OCI-LY3 (cell line): ENCODE measurements around the gene SUPV3L1.
A peak's percentile ranks its signal among the peaks of the same experiment; 100 is the strongest.

ENCODE experiments used
- H2AFZ ChIP-seq: fragments of 200-600, 300-600 bp; shearing (Covaris generic); 2 replicates; pipeline ENCODE4 v1.6.0; 2014; ENCODE audit warnings: antibody characterized with exemption, low read depth, low read length
- H3K27ac ChIP-seq: fragments of 200-600, 300-600 bp; sonication (generic); 2 replicates; pipeline ENCODE4 v1.5.1; 2014; ENCODE audit warnings: mild to moderate bottlenecking, low read length, moderate library complexity, mixed read lengths
- H3K27me3 ChIP-seq: fragments of 200-600, 300-600 bp; sonication (generic); 2 replicates; pipeline ENCODE4 v1.6.1; 2014; ENCODE audit warnings: low read depth, low read length, mixed read lengths
- H3K36me3 ChIP-seq: fragments of 200-600, 300-600 bp; sonication (generic); replicated peaks from 2 replicates; pipeline ENCODE3; 2014; ENCODE audit warnings: low read depth, low read length, mixed read lengths
- H3K4me1 ChIP-seq: fragments of 300-600, 200-600 bp; sonication (generic); 2 replicates; pipeline ENCODE4 v1.6.1; 2014; ENCODE audit warnings: low read length, mixed read lengths
- H3K4me2 ChIP-seq: fragments of 200-600, 300-600 bp; sonication (generic); 2 replicates; pipeline ENCODE4 v1.6.1; 2014; ENCODE audit warnings: low read length, mixed read lengths
- H3K4me3 ChIP-seq: fragments of 300-600, 200-600 bp; sonication (generic); 2 replicates; pipeline ENCODE4 v1.5.1; 2014; ENCODE audit warnings: antibody characterized with exemption, mild to moderate bottlenecking, low read length, moderate library complexity
- H3K79me2 ChIP-seq: fragments of 300-600, 200-600 bp; shearing (Covaris generic); 2 replicates; pipeline ENCODE4 v1.6.1; 2014; ENCODE audit warnings: mild to moderate bottlenecking, low read length, mixed read lengths
- H3K9ac ChIP-seq: fragments of 300-600, 200-600 bp; shearing (Covaris generic); 2 replicates; pipeline ENCODE4 v1.6.0; 2014; ENCODE audit warnings: mild to moderate bottlenecking, low read length, moderate library complexity
- H3K9me3 ChIP-seq: fragments of 200-600, 300-600 bp; shearing (Covaris generic); 2 replicates; pipeline ENCODE4 v1.6.1; 2014; ENCODE audit warnings: low read length, mixed read lengths; ENCODE audit not compliant: insufficient read depth
- H4K20me1 ChIP-seq: fragments of 200-600, 300-600 bp; sonication (generic); 2 replicates; pipeline ENCODE4 v1.6.1; 2016; ENCODE audit warnings: low read length, mixed read lengths; ENCODE audit not compliant: insufficient read depth
- CTCF ChIP-seq: fragments of 200-600, 300-600 bp; sonication (generic); IDR thresholded peaks from 2 replicates; pipeline ENCODE4 v1.5.1; 2014; ENCODE audit warnings: antibody characterized with exemption, low read length, low read depth
- EZH2phosphoT487 ChIP-seq: fragments of 200-600 bp; shearing (Covaris generic); IDR thresholded peaks from 2 replicates; pipeline ENCODE4 v1.6.1; 2018; ENCODE audit warnings: antibody characterized with exemption, mixed run types, low read depth

SUPV3L1 gene

GRCh38 chr10:69180525-69181204 lies 631 bp downstream of the SUPV3L1 start:
- Histone ChIP-seq H4K20me1 (no peaks in the 10 kb centered on the region), H3K9ac (peak overlapping the region; percentile 85), H3K4me1 (peaks cover 13% of the 10 kb centered on the region), H3K4me3 (peak overlapping the region; percentile 96), H2AFZ (0 out of 2 replicates have a peak overlapping the region, but pooled peaks have one; percentile 64), H3K27ac (peak overlapping the region; percentile 82), H3K4me2 (peak overlapping the region; percentile 84), H3K36me3 (no peaks in the 10 kb centered on the region), H3K79me2 (peaks cover 66% of the 10 kb centered on the region), H3K27me3 (no peaks in the 10 kb centered on the region), H3K9me3 (no peaks in the 10 kb centered on the region)
- no peak for TF ChIP-seq CTCF
- TF ChIP-seq EZH2phosphoT487, result no peak

GRCh38 chr10:69181433-69181832 lies 1.4 kb downstream of the SUPV3L1 start:
- H4K20me1 ChIP-seq, result no peaks in the 10 kb centered on the region
- no peak overlapping the region for H3K27ac ChIP-seq
- H3K27me3 ChIP-seq, result no peaks in the 10 kb centered on the region
- H3K4me1 ChIP-seq, result peaks cover 13% of the 10 kb centered on the region
- no peak overlapping the region for H2AFZ ChIP-seq
- no peaks in the 10 kb centered on the region for H3K9me3 ChIP-seq
- peak overlapping the region; percentile 96 for H3K4me3 ChIP-seq
- TF ChIP-seq EZH2phosphoT487, result no peak
- no peak overlapping the region for H3K9ac ChIP-seq
- H3K36me3 ChIP-seq, result no peaks in the 10 kb centered on the region
- H3K4me2 ChIP-seq, result peak overlapping the region; percentile 84
- H3K79me2 ChIP-seq, result peaks cover 70% of the 10 kb centered on the region

- H3K4me2 ChIP-seq, result no peak overlapping the region
- no peak overlapping the region for H3K9ac ChIP-seq
- H3K27ac ChIP-seq, result no peak overlapping the region
- TF ChIP-seq CTCF (no peak), EZH2phosphoT487 (no peak)
- no peak overlapping the region for H2AFZ ChIP-seq
- peaks cover 70% of the 10 kb centered on the region for H3K79me2 ChIP-seq
- H3K4me3 ChIP-seq, result no peak overlapping the region
- H4K20me1 ChIP-seq, result no peaks in the 10 kb centered on the region
- no peaks in the 10 kb centered on the region for H3K27me3 ChIP-seq
- peaks cover 13% of the 10 kb centered on the region for H3K4me1 ChIP-seq
- no peaks in the 10 kb centered on the region for H3K9me3 ChIP-seq
- peaks cover 5% of the 10 kb centered on the region for H3K36me3 ChIP-seq
These were observed 2.0 kb downstream of the SUPV3L1 start for GRCh38 chr10:69182005-69182404.

- peaks cover 13% of the 10 kb centered on the region for H3K36me3 ChIP-seq
- peaks cover 1% of the 10 kb centered on the region; the same call in 1 of the 2 replicates for H3K4me1 ChIP-seq
- no peak overlapping the region for H3K27ac ChIP-seq
- H2AFZ ChIP-seq, result no peak overlapping the region
- H4K20me1 ChIP-seq, result no peaks in the 10 kb centered on the region
- no peak for TF ChIP-seq EZH2phosphoT487
- TF ChIP-seq CTCF, result no peak
- no peak overlapping the region for H3K9ac ChIP-seq
- no peaks in the 10 kb centered on the region for H3K27me3 ChIP-seq
- H3K79me2 ChIP-seq, result peaks cover 44% of the 10 kb centered on the region
- no peak overlapping the region for H3K4me3 ChIP-seq
- no peaks in the 10 kb centered on the region for H3K9me3 ChIP-seq
- no peak overlapping the region for H3K4me2 ChIP-seq
These were observed 6.5 kb downstream of the SUPV3L1 start for GRCh38 chr10:69186524-69186923.
